Measurements from ENCODE around the gene FBLN1.

- TF ChIP-seq CTCF (IDR thresholded peaks at IDR 0.05 in 2 of 3, conservative IDR thresholded peaks at IDR 0.05 in 1 of 3; ENCODE audit: insufficient read depth in 2 of 3, low read depth in 1 of 3, low read length in 3 of 3) (no peak), RBFOX2 (IDR thresholded peaks at IDR 0.05; ENCODE audit: low read depth, low read length) (no peak), REST (IDR thresholded peaks at IDR 0.05; ENCODE audit: borderline replicate concordance) (no peak), REST (CRISPR knock-in tag; IDR thresholded peaks at IDR 0.05; ENCODE audit: low read depth) (no peak), KLF1 (tag; IDR thresholded peaks at IDR 0.05) (no peak), RUNX1 (IDR thresholded peaks at IDR 0.05; ENCODE audit: low read depth) (no peak), C11orf30 (IDR thresholded peaks at IDR 0.05; ENCODE audit: low read depth) (no peak), ZNF398 (CRISPR knock-in tag; IDR thresholded peaks at IDR 0.05) (no peak), HOMEZ (CRISPR knock-in tag; IDR thresholded peaks at IDR 0.05) (no peak), CEBPB (tag; IDR thresholded peaks at IDR 0.05) (no peak), TFE3 (CRISPR knock-in tag; IDR thresholded peaks at IDR 0.05) (no peak)
Measured at GRCh38 chr22:45458532-45458931, 44.2 kb upstream of the FBLN1 start.

All from K562 (cell line).